SK-N-MC (cell line): ENCODE data around the gene ZNF219.

Source experiments
- EZH2 ChIP-seq: fragments of 200-600 bp; sonication (generic); IDR thresholded peaks from one replicate; pipeline ENCODE4 v1.6.1; 2017; ENCODE audit warnings: antibody characterized with exemption
- FOXP2 ChIP-seq: optimal IDR thresholded peaks from 2 replicates; pipeline ENCODE3; 2011; ENCODE audit warnings: mild to moderate bottlenecking, moderate library complexity; ENCODE audit not compliant: insufficient read depth; ENCODE audit errors: extremely low read length, control extremely low read depth
- POLR2AphosphoS5 ChIP-seq: IDR thresholded peaks from 2 replicates; pipeline ENCODE4 v1.6.1; 2012; ENCODE audit warnings: mild to moderate bottlenecking, low read depth, low read length, borderline replicate concordance

GRCh38 chr14:21054768-21055145 is 43.7 kb downstream of the ZNF219 start:
- TF ChIP-seq EZH2 (no peak), POLR2AphosphoS5 (no peak), FOXP2 (no peak)
